NB4 (cell line): ENCODE measurements around the gene STIP1.

Experiments
- DNase-seq: peaks from one replicate; pipeline ENCODE4 v3.0.0; 2010; ENCODE audit warnings: low read depth
- H3K4me3 ChIP-seq: one replicate; pipeline ENCODE4 v1.5.1; 2011; ENCODE audit warnings: mild to moderate bottlenecking, low read depth, low read length, moderate library complexity
- MYC ChIP-seq: IDR thresholded peaks from 2 replicates; pipeline ENCODE4 v1.6.1; 2011; ENCODE audit warnings: low read depth, low read length
- POLR2A ChIP-seq: IDR thresholded peaks from 2 replicates; pipeline ENCODE4 v1.6.1; 2011; ENCODE audit warnings: mild to moderate bottlenecking; ENCODE audit not compliant: insufficient read length; ENCODE audit errors: extremely low read depth
- TF ChIP-seq, protein P1 (sequence below): IDR thresholded peaks from 2 replicates; pipeline ENCODE4 v1.6.1; 2011; ENCODE audit warnings: low read depth, low read length
- TF ChIP-seq, protein P2 (sequence below): IDR thresholded peaks from one replicate; pipeline ENCODE4 v1.5.1; 2012; ENCODE audit warnings: low read depth, low read length

STIP1 gene

GRCh38 chr11:64186492-64187165 is 658 bp downstream of the STIP1 start:
- TF ChIP-seq MYC (no peak), POLR2A (no peak)
- TF ChIP-seq, protein P1, sequence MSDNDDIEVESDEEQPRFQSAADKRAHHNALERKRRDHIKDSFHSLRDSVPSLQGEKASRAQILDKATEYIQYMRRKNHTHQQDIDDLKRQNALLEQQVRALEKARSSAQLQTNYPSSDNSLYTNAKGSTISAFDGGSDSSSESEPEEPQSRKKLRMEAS: no peak
- TF ChIP-seq, protein P2, sequence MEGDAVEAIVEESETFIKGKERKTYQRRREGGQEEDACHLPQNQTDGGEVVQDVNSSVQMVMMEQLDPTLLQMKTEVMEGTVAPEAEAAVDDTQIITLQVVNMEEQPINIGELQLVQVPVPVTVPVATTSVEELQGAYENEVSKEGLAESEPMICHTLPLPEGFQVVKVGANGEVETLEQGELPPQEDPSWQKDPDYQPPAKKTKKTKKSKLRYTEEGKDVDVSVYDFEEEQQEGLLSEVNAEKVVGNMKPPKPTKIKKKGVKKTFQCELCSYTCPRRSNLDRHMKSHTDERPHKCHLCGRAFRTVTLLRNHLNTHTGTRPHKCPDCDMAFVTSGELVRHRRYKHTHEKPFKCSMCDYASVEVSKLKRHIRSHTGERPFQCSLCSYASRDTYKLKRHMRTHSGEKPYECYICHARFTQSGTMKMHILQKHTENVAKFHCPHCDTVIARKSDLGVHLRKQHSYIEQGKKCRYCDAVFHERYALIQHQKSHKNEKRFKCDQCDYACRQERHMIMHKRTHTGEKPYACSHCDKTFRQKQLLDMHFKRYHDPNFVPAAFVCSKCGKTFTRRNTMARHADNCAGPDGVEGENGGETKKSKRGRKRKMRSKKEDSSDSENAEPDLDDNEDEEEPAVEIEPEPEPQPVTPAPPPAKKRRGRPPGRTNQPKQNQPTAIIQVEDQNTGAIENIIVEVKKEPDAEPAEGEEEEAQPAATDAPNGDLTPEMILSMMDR: no peak
- DNase-seq: peak; percentile 61
- H3K4me3 ChIP-seq: no peak overlapping the region

- no peak for DNase-seq
- TF ChIP-seq, protein P2: no peak
- TF ChIP-seq, protein P1: no peak
- no peak for TF ChIP-seq MYC
- no peak for TF ChIP-seq POLR2A
- H3K4me3 ChIP-seq: no peak overlapping the region
These were observed 6.5 kb downstream of the STIP1 start for GRCh38 chr11:64192434-64192833.

- no peak overlapping the region for H3K4me3 ChIP-seq
- DNase-seq: no peak
- TF ChIP-seq MYC: no peak
- TF ChIP-seq, protein P1: no peak
- no peak for TF ChIP-seq POLR2A
- TF ChIP-seq, protein P2: no peak
These were observed 10.7 kb downstream of the STIP1 start for GRCh38 chr11:64196626-64197025.

GRCh38 chr11:64198511-64198910 is 12.5 kb downstream of the STIP1 start:
- no peak for DNase-seq
- TF ChIP-seq POLR2A: no peak
- TF ChIP-seq, protein P1: no peak
- TF ChIP-seq, protein P2: no peak
- no peak for TF ChIP-seq MYC
- H3K4me3 ChIP-seq: no peak overlapping the region

DNA sequence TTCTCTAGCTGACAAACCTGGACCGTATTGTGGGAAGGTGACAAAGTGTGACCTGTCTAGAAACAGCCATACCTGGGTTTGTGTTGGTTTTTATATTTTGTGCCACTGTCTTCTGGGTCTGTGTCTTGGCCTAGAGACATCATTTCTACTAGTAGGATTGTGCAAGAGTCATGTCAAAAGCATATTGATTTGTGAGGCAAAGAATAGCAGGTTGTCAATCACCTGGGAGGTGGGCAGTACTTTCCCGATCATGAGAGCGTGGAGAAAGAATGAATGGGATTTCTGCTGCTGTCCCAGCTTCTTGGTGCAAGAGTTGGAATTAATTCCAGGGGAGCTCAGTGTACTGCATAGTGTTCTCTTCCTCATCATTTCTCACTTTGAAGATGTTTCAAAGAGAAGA is 15.6 kb downstream of the STIP1 start:
- DNase-seq: no peak
- H3K4me3 ChIP-seq: no peak overlapping the region

More for the DNA sequence above, 15.6 kb downstream of the STIP1 start:
- TF ChIP-seq POLR2A (no peak), MYC (no peak)
- TF ChIP-seq, protein P1: no peak
- TF ChIP-seq, protein P2: no peak
